Measurements from ENCODE around the gene FOXN3. TPM values are rescaled to one million over a fixed set of nuclear protein-coding genes. Genes with fewer than 3 reads are reported as not detected.

FOXN3 gene
- total RNA-seq, 1 experiment from 2014 or later = 125 TPM

DNA sequence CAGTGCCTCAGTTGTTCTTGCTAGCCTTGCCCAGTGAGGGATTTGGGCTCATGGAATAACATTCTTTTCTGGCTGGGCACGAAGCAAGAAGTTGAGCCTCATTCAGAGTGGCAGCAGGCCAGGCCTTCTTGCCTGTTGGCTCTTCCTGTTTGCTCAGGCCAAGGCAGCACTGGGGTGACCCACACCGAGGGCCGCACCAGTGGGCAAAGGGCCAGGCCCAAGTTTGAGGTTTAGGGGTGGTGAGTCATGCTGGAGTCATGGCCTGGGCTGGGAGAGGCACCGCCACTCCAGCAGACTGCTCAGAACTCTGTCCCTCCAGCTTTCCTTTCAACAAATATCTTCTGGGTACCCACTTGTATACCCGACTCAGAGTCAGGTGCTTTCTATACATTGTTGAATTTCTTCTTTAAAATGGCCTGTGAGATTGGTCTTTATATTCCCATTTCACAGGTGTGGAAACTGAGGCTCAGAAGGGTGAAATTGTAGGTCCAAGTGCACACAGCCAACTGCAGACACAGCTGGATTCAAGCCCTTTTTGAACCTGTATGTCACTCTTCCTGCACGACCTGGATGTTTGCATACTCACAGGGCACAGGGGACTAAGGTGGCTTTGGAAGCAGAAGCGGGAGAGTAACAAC lies 279.4 kb downstream of the FOXN3 start:
- Histone ChIP-seq H3K9me3 (ENCODE audit: control insufficient read depth, low read depth, low read length) (no peaks in the 10 kb centered on the region), H2BK5ac (ENCODE audit: insufficient read length, low read length) (no peak overlapping the region), H4K91ac (ENCODE audit: insufficient read length, low read depth, low read length) (no peak overlapping the region), H2BK120ac (ENCODE audit: low read depth, low read length, poor library complexity, severe bottlenecking) (no peak overlapping the region), H3K4me1 (ENCODE audit: insufficient read depth, low read length) (peaks cover 9% of the 10 kb centered on the region; the same call in 1 of the 2 replicates), H3K14ac (ENCODE audit: insufficient read depth, low read length) (no peak overlapping the region), H3K18ac (ENCODE audit: insufficient read length, low read depth, low read length) (no peak overlapping the region), H2AFZ (ENCODE audit: low read length) (no peak overlapping the region), H3K4me2 (ENCODE audit: insufficient read depth, insufficient read length, low read length) (no peak overlapping the region), H3K79me2 (ENCODE audit: insufficient read depth, low read length) (no peaks in the 10 kb centered on the region), H2AK5ac (ENCODE audit: insufficient read length, low read length) (no peak overlapping the region), H3K27me3 (ENCODE audit: insufficient read depth, low read length) (no peaks in the 10 kb centered on the region), H3K23me2 (ENCODE audit: insufficient read length, low read depth, low read length, poor library complexity, severe bottlenecking) (no peaks in the 10 kb centered on the region), H4K5ac (ENCODE audit: insufficient read length, low read depth, low read length) (no peak overlapping the region), H4K20me1 (ENCODE audit: control insufficient read depth, insufficient read depth, insufficient read length) (no peaks in the 10 kb centered on the region), H2BK12ac (ENCODE audit: insufficient read length, low read depth, low read length) (no peak overlapping the region), H3T11ph (ENCODE audit: low read length) (no peak overlapping the region), H3K27ac (ENCODE audit: insufficient read length, low read depth, low read length) (no peak overlapping the region), H3K9ac (ENCODE audit: extremely low read depth, insufficient read length, low read length) (no peak overlapping the region), H2BK15ac (ENCODE audit: low read depth, low read length) (no peak overlapping the region), H3K56ac (ENCODE audit: insufficient read length, low read depth, low read length) (no peak overlapping the region), H2BK20ac (ENCODE audit: low read depth, low read length, poor library complexity, severe bottlenecking) (no peak overlapping the region), H3K79me1 (ENCODE audit: insufficient read depth, low read depth, low read length, poor library complexity, severe bottlenecking) (no peaks in the 10 kb centered on the region), H3K4ac (ENCODE audit: low read depth, low read length) (no peak overlapping the region), H4K8ac (replicated peaks; ENCODE audit: insufficient read length, low read depth, low read length) (no peak overlapping the region), H3K23ac (ENCODE audit: insufficient read length, low read depth, low read length) (no peak overlapping the region)
- Mint-ChIP-seq H3K27me3 (ENCODE audit: low read depth) (peaks cover 14% of the 10 kb centered on the region), H3K36me3 (ENCODE audit: insufficient read depth in 1 of 3, low read depth in 3 of 3) (peaks cover 0 to 7% (median 5%) of the 10 kb centered on the region in 3 experiments; a peak in 4 of 7 replicates), H3K4me3 (no peak overlapping the region), H3K27ac (no peak overlapping the region), H3K4me1 (peaks cover 27 to 33% of the 10 kb centered on the region in 2 experiments), H3K9me3 (peaks cover 10 to 12% of the 10 kb centered on the region in 2 experiments; a peak in 4 of 5 replicates)
- TF ChIP-seq, protein P1, sequence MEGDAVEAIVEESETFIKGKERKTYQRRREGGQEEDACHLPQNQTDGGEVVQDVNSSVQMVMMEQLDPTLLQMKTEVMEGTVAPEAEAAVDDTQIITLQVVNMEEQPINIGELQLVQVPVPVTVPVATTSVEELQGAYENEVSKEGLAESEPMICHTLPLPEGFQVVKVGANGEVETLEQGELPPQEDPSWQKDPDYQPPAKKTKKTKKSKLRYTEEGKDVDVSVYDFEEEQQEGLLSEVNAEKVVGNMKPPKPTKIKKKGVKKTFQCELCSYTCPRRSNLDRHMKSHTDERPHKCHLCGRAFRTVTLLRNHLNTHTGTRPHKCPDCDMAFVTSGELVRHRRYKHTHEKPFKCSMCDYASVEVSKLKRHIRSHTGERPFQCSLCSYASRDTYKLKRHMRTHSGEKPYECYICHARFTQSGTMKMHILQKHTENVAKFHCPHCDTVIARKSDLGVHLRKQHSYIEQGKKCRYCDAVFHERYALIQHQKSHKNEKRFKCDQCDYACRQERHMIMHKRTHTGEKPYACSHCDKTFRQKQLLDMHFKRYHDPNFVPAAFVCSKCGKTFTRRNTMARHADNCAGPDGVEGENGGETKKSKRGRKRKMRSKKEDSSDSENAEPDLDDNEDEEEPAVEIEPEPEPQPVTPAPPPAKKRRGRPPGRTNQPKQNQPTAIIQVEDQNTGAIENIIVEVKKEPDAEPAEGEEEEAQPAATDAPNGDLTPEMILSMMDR (conservative IDR thresholded peaks at IDR 0.05) = no peak
- no CpG with 5 or more reads among the region's 7 CpGs for WGBS (ENCODE audit: extremely low coverage, insufficient read length, low lambda C conversion rate)
- no peak for DNase-seq
